ENCODE results near the gene LIPC. TPM values are rescaled to one million over a fixed set of nuclear protein-coding genes. Genes with fewer than 3 reads are reported as not detected.

LIPC gene
- total and polyA plus RNA-seq, 10 of the 15 experiments (the other 5 are each of a cell fraction or from before 2014, with no cell fraction given) = 0.06 to 0.31 (median 0.16) TPM; not detected in 1

GRCh38 chr15:58539548-58539947 is 107.8 kb downstream of the LIPC start:
- Histone ChIP-seq H3K36me3 (ENCODE audit: control insufficient read depth in 2 of 2, insufficient read depth in 2 of 2, low read length in 1 of 2) (no peaks in the 10 kb centered on the region), H3K27ac (ENCODE audit: control insufficient read depth, insufficient read depth) (no peak overlapping the region), H3K27me3 (replicated peaks in 1 of 2; ENCODE audit: control insufficient read depth in 2 of 2, insufficient read depth in 2 of 2, low read length in 1 of 2) (no peaks in the 10 kb centered on the region; a peak in 1 of 4 replicates), H3K4me1 (ENCODE audit: control insufficient read depth, insufficient read depth, low read length) (no peaks in the 10 kb centered on the region), H3K4me2 (ENCODE audit: control insufficient read depth, insufficient read depth) (no peak overlapping the region), H2AFZ (ENCODE audit: control insufficient read depth, low read depth, low read length) (no peak overlapping the region), H3K9ac (ENCODE audit: control insufficient read depth, insufficient read depth, low read length) (no peak overlapping the region), H3K79me2 (ENCODE audit: control insufficient read depth, insufficient read depth, low read length) (no peaks in the 10 kb centered on the region), H3K9me3 (replicated peaks; ENCODE audit: control insufficient read depth, insufficient read depth, low read length) (no peaks in the 10 kb centered on the region), H4K20me1 (ENCODE audit: control insufficient read depth, insufficient read depth) (no peaks in the 10 kb centered on the region), H3K4me3 (no peak overlapping the region)
- WGBS (ENCODE audit: insufficient coverage, insufficient replicate concordance, low lambda C conversion rate, missing lambda C conversion rate) = 0% methylated on average over 1 of the region's 1 CpG
- no TSS peak for BruUV-seq (replicated peaks)
- in situ Hi-C loops (cut with MboI) = no loop called here
- ChIA-PET RAD21 (ENCODE audit: unreplicated experiment) (no interaction called here), CTCF (interaction anchor here (1.1 kb wide), 1 partner anchor 114 kb away, joined by 3 read pairs; no protein-coding TSS in a partner anchor), SMC1A (ENCODE audit: uncharacterized antibody, unreplicated experiment) (interaction anchor here (0.5 to 1.2 kb wide), 2 partner anchors 11 to 44 kb away, joined by 3 to 4 read pairs; no protein-coding TSS in a partner anchor), POLR2A (no interaction called here)
- intact Hi-C loops (cut with micrococcal nuclease; ENCODE audit: unreplicated experiment) = no loop called here
- DNase-seq (ENCODE audit: low read depth, low spot score) (no peak), FAIRE-seq (no peak), ATAC-seq (no peak)
- no peak for TF ChIP-seq NFYB (IDR thresholded peaks at IDR 0.05; ENCODE audit: insufficient read depth, low read depth, low read length)

GRCh38 chr15:58541410-58542087 is 109.8 kb downstream of the LIPC start:
- Histone ChIP-seq H3K4me3 (no peak overlapping the region), H3K9ac (ENCODE audit: control insufficient read depth, insufficient read depth, low read length) (no peak overlapping the region), H3K4me1 (ENCODE audit: control insufficient read depth, insufficient read depth, low read length) (no peaks in the 10 kb centered on the region), H3K36me3 (ENCODE audit: control insufficient read depth in 2 of 2, insufficient read depth in 2 of 2, low read length in 1 of 2) (no peaks in the 10 kb centered on the region), H2AFZ (ENCODE audit: control insufficient read depth, low read depth, low read length) (no peak overlapping the region), H3K4me2 (ENCODE audit: control insufficient read depth, insufficient read depth) (no peak overlapping the region), H3K9me3 (replicated peaks; ENCODE audit: control insufficient read depth, insufficient read depth, low read length) (no peaks in the 10 kb centered on the region), H4K20me1 (ENCODE audit: control insufficient read depth, insufficient read depth) (no peaks in the 10 kb centered on the region), H3K27me3 (replicated peaks in 1 of 2; ENCODE audit: control insufficient read depth in 2 of 2, insufficient read depth in 2 of 2, low read length in 1 of 2) (no peaks in the 10 kb centered on the region; a peak in 1 of 4 replicates), H3K27ac (ENCODE audit: control insufficient read depth, insufficient read depth) (no peak overlapping the region), H3K79me2 (ENCODE audit: control insufficient read depth, insufficient read depth, low read length) (no peaks in the 10 kb centered on the region)
- CTCF ChIA-PET = no interaction called here
- FAIRE-seq = no peak
- SMC1A ChIA-PET (ENCODE audit: uncharacterized antibody, unreplicated experiment) = no interaction called here
- no peak for ATAC-seq
- no peak for DNase-seq (ENCODE audit: low read depth, low spot score)
- in situ Hi-C loops (cut with MboI) (no loop called here), intact Hi-C loops (cut with micrococcal nuclease; ENCODE audit: unreplicated experiment) (no loop called here)
- RAD21 ChIA-PET (ENCODE audit: unreplicated experiment) = no interaction called here
- no TSS peak for BruUV-seq (replicated peaks)
- POLR2A ChIA-PET = interaction anchor here (0.6 kb wide), 1 partner anchor 394 kb away, joined by 3 read pairs; no protein-coding TSS in a partner anchor
- WGBS (ENCODE audit: insufficient coverage, insufficient replicate concordance, low lambda C conversion rate, missing lambda C conversion rate) = 68% methylated on average over 22 of the region's 22 CpGs
- no peak for TF ChIP-seq TCF7 (IDR thresholded peaks at IDR 0.05; ENCODE audit: borderline replicate concordance)
- TF ChIP-seq EED (IDR thresholded peaks at IDR 0.05; ENCODE audit: low read depth) = no peak
- no peak for TF ChIP-seq CEBPB (IDR thresholded peaks at IDR 0.05; ENCODE audit: borderline replicate concordance in 1 of 2, low read depth in 2 of 2, low read length in 2 of 2)
- TF ChIP-seq MYB (IDR thresholded peaks at IDR 0.05; ENCODE audit: borderline replicate concordance, low read depth, low read length) = no peak
- no peak for TF ChIP-seq CBX5 (IDR thresholded peaks at IDR 0.05; ENCODE audit: low read depth)
- no peak for TF ChIP-seq ZNF207 (IDR thresholded peaks at IDR 0.05; ENCODE audit: borderline replicate concordance)
- no peak for TF ChIP-seq SUPT20H (IDR thresholded peaks at IDR 0.05; ENCODE audit: borderline replicate concordance, control insufficient read depth, low read depth, low read length)
- TF ChIP-seq RELB (IDR thresholded peaks at IDR 0.05; ENCODE audit: low read depth) = no peak
- TF ChIP-seq HSF1 (IDR thresholded peaks at IDR 0.05; ENCODE audit: low read depth, low read length) = no peak
- TF ChIP-seq MAX (IDR thresholded peaks at IDR 0.05; ENCODE audit: low read depth, low read length) = no peak

All from GM12878 (cell line).